Right ventricle myocardium superior (tissue), 1 donor: ENCODE results near the gene CSAD. TPM values are rescaled to one million over a fixed set of nuclear protein-coding genes. Genes with fewer than 3 reads are reported as not detected.
A peak's percentile ranks its signal among the peaks of the same experiment; 100 is the strongest.
"Not testable (repeated sequence)": the region's sequence is repeated elsewhere in the genome, so short reads cannot be mapped to it uniquely, and the experiment has no call there.

Experiments used
- ATAC-seq: fragments of 200-7000 bp; cut with Tn5 transposase; one replicate; pipeline ENCODE4 v1.9.1; 2020; ENCODE audit warnings: mild to moderate bottlenecking; ENCODE audit not compliant: poor library complexity
- DNase-seq: peaks from one replicate; pipeline ENCODE4 v3.0.0-alpha.2; 2020
- intact Hi-C: fragments of 100-400 bp; cut with DNase I; formaldehyde crosslinking; loops from one replicate; pipeline ENCODE4 v1.11.2; 2022
- total RNA-seq: library from RNA; stranded (reverse); fragmentation: NEBNext Ultra II Directional; extraction: Animal tissue kit (Norgen Biotek cat#: 25700); gene quantifications from one replicate; pipeline ENCODE4 v1.2.1, GENCODE V29; 2021
- donor health status: DM: no; HTN: yes; CAD: no; lungs with severe emphysema.

The CSAD gene
- total RNA-seq, 1 donor from 2014 or later, result 8.2 TPM

DNA sequence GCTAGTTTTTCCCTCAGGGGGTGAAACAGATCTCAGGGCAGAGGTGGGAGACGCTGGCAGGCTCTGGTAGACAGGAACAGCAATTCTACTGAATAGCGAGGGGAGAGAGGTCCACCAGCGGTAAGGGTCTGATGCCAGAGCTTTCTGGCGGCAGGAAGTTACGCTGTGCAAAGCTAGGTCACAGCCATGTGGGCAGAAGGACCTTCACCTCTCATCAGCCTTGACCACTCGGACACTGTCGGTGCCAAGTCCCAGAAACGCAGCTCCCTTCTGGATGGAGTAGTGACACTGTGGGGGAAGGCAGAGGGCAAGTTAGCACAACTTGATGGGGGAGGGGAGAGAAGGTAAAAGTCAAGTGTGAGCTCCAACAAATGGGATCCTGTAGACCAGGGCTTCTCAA lies 10.5 kb downstream of the CSAD start:
- intact Hi-C loops, result no loop called here
- ATAC-seq (no peak), DNase-seq (no peak)

GRCh38 chr12:53169644-53170043 lies 11.1 kb downstream of the CSAD start:
- intact Hi-C loops, result no loop called here
- DNase-seq (no peak), ATAC-seq (no peak)

DNA sequence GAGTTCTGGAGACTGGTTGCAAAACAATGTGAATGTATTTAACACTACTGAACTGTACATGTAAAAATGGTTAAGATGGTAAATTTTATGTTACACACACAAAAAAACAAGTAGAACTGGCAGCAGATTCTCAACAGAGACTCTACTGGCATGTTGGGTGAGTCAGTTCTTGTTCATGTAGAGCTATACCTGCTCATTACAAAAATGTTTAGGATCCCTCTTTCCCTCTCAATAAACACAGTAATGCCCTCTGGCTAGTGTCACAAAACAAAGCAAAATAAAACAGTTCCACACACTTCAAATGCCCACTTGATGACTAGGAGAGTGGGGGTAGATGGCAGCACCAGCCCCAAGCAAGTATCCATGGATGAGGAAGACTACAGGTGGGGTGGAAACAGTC lies 13.9 kb downstream of the CSAD start:
- intact Hi-C loops, result no loop called here
- no peak for DNase-seq
- no peak for ATAC-seq

- intact Hi-C loops, DNase-seq, ATAC-seq: not testable (repeated sequence)
These were observed 17.7 kb downstream of the CSAD start for GRCh38 chr12:53163008-53163407.

DNA sequence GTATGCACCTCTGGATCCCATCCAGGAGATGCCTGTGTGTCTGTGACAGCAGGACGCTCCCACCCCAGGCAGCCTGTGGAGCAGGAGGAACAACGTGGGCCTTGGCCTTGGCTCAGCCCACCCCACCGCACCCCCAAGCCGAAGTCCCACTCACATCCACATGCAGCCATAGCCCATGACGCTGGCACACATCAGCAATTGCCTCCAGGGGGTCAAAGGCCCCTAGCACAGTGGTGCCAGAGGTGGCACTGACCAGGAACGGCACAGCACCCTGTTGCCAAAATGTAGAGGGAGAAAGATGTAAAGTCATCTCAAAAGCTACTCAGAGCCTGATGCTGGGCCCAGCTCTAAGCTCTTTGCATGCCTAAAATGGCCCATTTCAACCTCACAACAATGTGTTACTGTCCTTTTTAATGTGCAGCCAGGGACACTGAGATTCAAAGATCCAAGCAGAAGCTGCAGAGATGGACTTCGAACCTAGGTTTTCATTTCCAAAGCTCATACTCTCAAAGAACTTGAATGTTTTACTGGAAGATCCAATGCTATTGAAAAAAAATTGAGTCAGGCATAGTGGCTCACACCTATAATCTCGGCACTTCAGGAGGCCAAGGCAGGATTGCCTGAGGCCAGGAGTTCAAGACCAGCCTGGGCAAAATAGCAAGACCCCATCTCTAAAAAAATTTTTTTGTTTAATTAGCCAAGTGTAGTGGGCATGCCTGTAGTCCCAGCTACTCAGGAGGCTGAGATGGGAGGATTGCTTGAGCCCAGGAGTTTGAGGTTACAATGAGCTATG lies 19.4 kb downstream of the CSAD start:
- no peak for DNase-seq
- intact Hi-C loops, result no loop called here
- ATAC-seq, result no peak

- intact Hi-C loops, result no loop called here
- ATAC-seq (no peak), DNase-seq (no peak)
These were observed 20.1 kb downstream of the CSAD start for GRCh38 chr12:53160673-53161072.

DNA sequence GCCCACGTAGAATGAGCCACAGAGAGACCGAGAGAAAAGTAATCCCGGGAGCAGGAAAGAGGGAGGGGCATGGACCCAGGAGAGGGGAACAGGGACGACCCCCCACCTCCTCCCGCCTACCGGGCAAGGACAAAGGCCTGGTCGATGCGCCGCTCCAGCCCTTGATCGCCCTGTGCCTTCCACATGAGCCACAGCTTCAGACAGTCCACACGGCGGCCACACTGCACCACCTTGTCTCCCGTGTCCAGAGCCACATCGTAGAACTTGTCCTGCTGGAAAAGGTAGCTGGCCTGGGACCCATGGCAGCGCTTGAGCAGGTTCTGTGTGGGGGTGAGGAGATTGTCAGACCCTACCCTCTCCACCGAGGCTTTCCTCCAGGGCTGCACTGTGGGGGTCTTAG lies 20.7 kb downstream of the CSAD start:
- intact Hi-C loops, result loop anchor here (1.0 kb wide), 1 partner anchor 37 kb away; no protein-coding TSS in a partner anchor
- no peak for ATAC-seq

GRCh38 chr12:53159195-53159839 lies 21.4 kb downstream of the CSAD start:
- ATAC-seq, result peak; percentile 87
- intact Hi-C loops, result loop anchor here (1.0 kb wide), 1 partner anchor 38 kb away; no protein-coding TSS in a partner anchor
- DNase-seq, result peak; percentile 91

More for the DNA sequence above, 20.7 kb downstream of the CSAD start:
- no peak for DNase-seq

DNA sequence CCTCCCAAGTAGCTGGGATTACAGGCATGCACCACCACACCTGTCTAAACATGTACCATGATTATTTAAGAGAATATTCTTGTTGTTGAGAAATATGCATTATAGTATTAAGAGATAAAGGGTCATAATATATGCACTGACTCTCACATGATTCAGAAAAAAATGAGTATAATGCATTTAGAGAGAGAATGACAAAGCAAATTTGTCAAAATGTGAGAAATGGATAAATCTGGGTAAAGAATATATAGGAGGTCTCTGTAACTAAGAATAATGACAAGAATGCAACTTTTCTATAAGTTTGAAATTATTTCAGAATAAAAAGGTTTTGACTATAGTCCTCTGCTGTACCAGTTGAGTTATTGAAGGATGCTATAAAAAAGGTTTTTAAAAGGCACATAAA lies 28.3 kb downstream of the CSAD start:
- intact Hi-C loops, result no loop called here
- DNase-seq (no peak), ATAC-seq (no peak)

GRCh38 chr12:53151039-53151438 lies 29.7 kb downstream of the CSAD start:
- ATAC-seq, result no peak
- DNase-seq, result no peak
- intact Hi-C loops, result no loop called here

- DNase-seq (no peak), ATAC-seq (no peak)
- intact Hi-C loops, result no loop called here
These were observed 33.1 kb downstream of the CSAD start for GRCh38 chr12:53147653-53148052.

DNA sequence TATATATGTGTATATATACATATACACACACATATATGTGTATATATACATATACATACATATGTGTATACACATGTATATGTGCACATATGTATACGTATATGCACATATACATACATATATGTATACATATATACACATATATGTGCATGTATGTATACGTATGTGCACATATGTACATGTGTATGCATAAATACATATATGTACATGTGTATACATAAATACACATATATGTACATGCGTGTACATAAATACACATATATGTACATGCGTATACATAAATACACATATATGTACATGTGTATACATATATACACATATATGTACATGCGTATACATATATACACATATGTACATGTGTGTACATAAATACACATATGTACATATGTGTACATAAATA lies 33.5 kb downstream of the CSAD start:
- ATAC-seq (no peak), DNase-seq (no peak)
- intact Hi-C loops, result no loop called here

- DNase-seq (no peak), ATAC-seq (no peak)
- intact Hi-C loops, result no loop called here
These were observed 35.1 kb downstream of the CSAD start for GRCh38 chr12:53145383-53146260.

DNA sequence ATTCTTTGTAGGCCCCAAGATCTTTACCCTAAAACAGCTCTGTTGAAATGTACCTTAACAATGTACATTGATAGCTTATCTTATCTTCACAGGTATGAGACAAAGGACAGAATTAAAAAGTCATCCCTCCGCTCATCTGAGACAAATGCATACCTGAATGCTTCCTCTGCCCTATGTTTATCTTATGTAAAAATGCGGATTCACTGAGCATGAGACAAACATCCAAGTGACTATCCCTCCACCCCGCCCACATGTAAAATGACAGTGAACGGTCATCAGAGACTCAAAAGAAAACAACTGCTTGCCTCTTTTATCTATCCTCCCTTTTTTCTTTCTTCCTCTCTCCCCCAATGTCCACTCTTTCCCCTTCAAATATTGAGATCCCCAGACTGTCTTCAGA lies 37.4 kb downstream of the CSAD start:
- intact Hi-C loops, result no loop called here
- DNase-seq, result no peak
- no peak for ATAC-seq

GRCh38 chr12:53133722-53134121 lies 47.0 kb downstream of the CSAD start:
- ATAC-seq, result no peak
- no peak for DNase-seq
- intact Hi-C loops, result no loop called here

GRCh38 chr12:53131844-53132243 lies 48.9 kb downstream of the CSAD start:
- no peak for DNase-seq
- intact Hi-C loops, result no loop called here
- ATAC-seq, result no peak

GRCh38 chr12:53128780-53129569 lies 51.8 kb downstream of the CSAD start:
- DNase-seq (no peak), ATAC-seq (no peak)

GRCh38 chr12:53127169-53127568 lies 53.6 kb downstream of the CSAD start:
- intact Hi-C loops, result no loop called here
- no peak for ATAC-seq
- DNase-seq, result no peak

More at GRCh38 chr12:53128780-53129569, 51.8 kb downstream of the CSAD start:
- intact Hi-C loops, result no loop called here

GRCh38 chr12:53124352-53124723 lies 56.4 kb downstream of the CSAD start:
- no peak for DNase-seq
- intact Hi-C loops, result no loop called here
- no peak for ATAC-seq
